Activated CD4-positive, alpha-beta T cell treated with anti-CD3 and anti-CD28 coated beads, Interleukin-2, Interleukin-6, amounts not matched to agents 100 ng/mL and 50 ng/mL, durations not matched to agents 16 hours and 8 hours (primary cell): ENCODE measurements around the gene ZFP92.
"Not testable (repeated sequence)": the region's sequence is repeated elsewhere in the genome, so short reads cannot be mapped to it uniquely, and the experiment has no call there.

Experiments used
- DNase-seq: peaks from one replicate; pipeline ENCODE4 v3.0.0-alpha.2; 2020

The ZFP92 gene

GRCh38 chrX:153387987-153388721, 23.1 kb upstream of the ZFP92 start:
- DNase-seq, result no peak

DNA sequence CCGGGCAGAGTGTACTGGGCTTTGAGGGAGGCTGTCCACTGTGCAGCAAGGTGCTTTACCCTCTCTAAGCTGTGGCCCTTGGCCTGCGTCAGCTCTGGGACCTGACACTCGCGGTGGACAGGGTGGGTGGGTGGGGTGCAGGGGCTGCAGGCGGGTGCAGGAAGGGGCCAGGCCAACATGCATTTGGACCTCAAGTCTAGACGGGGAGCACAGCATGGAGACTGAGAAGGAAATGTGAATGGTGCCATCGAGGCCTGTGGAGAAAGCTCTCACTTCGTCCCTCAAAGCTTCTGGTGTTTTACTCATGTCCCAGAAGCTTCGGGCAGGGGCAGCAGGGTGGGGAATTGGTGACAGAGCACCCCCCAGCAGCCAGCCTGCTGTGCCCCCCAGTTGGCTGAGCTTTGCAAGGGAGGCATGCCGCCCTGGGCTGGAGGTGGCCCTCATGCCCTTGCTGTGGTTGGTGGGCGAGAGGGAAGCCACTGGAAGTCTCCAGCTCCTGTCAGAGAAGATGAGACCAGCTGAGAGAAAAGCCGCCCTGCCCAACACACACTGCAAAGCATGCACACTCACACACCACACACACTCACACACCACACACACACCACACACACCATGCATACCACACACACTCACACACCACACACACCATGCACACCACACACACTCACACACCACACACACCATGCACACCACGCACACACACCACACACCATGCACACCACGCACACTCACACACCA, 22.4 kb upstream of the ZFP92 start:
- no peak for DNase-seq

DNA sequence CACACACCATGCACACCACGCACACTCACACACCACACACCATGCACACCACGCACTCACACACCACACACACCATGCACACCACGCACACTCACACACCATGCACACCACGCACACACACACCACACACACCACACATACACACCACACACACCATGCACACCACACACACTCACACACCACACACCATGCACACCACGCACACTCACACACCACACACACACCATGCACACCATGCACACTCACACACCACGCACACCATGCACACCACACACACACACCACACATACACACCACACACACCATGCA, 21.9 kb upstream of the ZFP92 start:
- not testable (repeated sequence) for DNase-seq

GRCh38 chrX:153392642-153393321, 18.5 kb upstream of the ZFP92 start:
- no peak for DNase-seq

- DNase-seq, result no peak
Measured at GRCh38 chrX:153394612-153395011, 16.7 kb upstream of the ZFP92 start.

DNA sequence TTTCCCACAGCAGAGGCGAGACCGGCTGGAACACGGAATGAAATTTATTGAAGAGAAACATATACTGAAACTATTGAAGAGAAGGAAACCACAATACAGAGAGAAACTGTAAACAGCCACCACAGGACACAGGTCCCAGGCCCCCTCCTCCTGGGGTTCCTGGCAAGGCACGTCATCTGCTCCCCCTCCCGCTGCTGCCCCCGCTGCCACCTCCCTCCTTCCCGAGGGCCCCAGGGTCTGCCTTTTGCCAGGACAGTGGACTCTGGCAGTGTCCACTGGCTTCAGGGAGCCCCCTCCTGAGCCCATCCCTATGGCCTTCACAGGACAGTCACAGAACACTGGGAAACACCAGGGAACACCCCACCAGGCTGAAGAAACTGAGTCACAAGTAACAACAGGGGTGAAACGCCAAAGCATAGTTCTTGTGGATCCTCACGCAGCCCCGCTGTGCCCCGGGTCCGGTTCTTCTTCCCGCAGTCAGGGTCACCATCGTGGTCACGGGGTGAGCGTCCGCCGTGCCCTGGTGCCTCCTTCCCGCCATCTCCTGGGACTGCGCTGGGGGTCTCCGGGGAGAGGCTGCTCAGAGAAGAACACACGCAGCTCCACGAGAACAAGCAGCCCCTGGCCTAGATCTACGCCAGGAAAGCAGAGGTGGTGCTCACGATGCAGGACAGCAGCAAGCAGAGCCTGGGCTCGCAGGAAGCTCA, 15.5 kb upstream of the ZFP92 start:
- DNase-seq, result no peak

- no peak for DNase-seq
Measured at GRCh38 chrX:153396320-153397195, 14.7 kb upstream of the ZFP92 start.

GRCh38 chrX:153397256-153397960, 13.9 kb upstream of the ZFP92 start:
- DNase-seq, result no peak

GRCh38 chrX:153398275-153398960, 12.9 kb upstream of the ZFP92 start:
- DNase-seq, result no peak

- peak; percentile 72 for DNase-seq
Measured at GRCh38 chrX:153400146-153401132, 10.8 kb upstream of the ZFP92 start.

GRCh38 chrX:153401133-153401764, 10.0 kb upstream of the ZFP92 start, which contains the start of gene PNMA6E:
Gene PNMA6E, minus strand, starts transcription at chrX:153401350. Its CDS starts 2,501 bp downstream, at chrX:153398849.
- no peak for DNase-seq

DNA sequence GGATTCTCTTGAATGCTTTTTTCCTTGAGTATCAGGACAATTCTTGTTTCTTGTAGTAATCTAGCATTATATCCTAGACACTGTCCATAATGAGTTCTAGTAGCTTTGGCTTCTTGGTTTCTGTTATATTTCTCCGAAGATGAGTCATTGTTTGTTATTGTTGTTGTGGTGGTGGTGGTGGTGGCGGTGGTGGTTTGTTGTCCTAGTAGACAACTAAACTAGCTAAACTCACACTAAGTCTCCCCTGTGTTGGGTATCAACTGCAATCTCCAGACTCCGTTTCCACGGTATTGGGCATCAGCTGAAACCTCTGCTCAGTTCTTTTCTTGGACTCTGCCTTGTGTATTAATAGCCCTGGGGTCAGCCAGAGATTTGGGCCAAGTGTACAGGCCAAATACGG, 6.9 kb upstream of the ZFP92 start:
- not testable (repeated sequence) for DNase-seq

DNA sequence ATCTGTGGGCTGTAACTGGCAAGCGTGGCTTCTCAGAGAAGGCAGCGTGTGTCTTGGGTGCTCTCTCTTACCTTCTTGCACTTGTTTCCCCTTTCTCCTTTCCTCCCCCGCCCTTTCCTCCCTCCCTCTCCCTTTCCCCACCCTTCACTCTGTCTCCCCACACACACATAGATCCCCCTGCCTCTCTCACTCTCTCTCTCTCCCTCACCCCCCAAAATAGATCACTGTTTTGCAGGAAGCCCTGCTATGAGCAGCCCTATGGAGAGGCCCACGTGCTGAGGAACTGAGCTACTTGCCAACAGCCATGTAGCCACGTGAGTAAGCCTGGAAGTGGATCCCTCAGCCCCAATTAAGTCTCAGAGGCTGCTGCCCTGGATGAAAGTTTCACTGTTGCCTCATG, 5.8 kb upstream of the ZFP92 start:
- DNase-seq, result no peak

- DNase-seq, result no peak
Measured at GRCh38 chrX:153406011-153406410, 5.3 kb upstream of the ZFP92 start.

DNA sequence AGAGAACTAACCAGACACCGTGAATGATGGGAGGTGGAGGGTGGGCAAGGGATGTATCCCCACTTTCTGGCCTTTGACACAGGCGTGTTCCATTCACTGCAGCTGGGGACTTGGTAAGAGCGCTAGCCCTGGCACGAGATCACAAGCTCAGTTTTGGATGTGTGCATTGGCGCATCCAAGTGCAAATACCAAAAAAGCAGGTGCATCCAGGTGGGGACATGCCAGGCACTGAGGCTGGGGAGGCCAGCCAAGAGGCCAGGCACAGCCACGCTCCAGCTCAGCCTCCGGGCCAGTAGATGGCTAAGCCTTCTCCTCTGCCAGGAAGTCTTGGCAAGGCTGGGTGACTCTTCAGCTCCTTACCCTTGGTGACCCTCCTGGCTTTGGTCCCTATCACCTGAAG, 4.4 kb upstream of the ZFP92 start:
- no peak for DNase-seq

GRCh38 chrX:153407736-153408135, 3.5 kb upstream of the ZFP92 start:
- DNase-seq, result no peak

- DNase-seq, result no peak
Measured at GRCh38 chrX:153408221-153408721, 3.0 kb upstream of the ZFP92 start.

DNA sequence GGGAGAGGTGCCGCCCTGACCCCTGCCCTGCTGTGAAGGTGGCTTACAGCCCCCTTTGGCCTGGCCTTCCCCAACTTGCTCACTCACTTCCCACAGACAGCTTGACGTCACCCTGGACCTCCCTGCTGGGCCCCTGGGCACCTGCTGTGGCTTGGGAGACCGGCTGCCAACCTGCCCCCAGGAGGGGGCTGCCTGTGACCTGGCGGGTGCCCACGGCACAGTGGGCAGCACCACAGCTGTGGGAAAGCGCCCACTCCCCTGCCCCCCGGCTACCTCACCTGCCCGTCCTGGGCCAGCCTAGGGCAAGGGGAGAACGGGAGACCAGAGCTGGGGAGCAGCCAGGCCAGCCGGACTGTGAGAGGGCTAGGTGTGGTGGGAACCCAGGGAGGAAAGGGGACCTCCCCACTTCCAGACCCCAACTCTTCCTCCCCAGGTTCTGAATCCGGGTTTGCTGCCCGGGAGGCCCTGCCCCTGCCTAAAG, 2.4 kb upstream of the ZFP92 start:
- DNase-seq, result no peak
